ACC112 (cell line): ENCODE results near the gene LRRC61.

Source experiments
- H2AFZ ChIP-seq: fragments of 200-600 bp; sonication (generic); one replicate; pipeline ENCODE4 v1.6.0; 2017; ENCODE audit warnings: antibody characterized with exemption, low read length; ENCODE audit not compliant: unreplicated experiment
- H3K27ac ChIP-seq: fragments of 200-600 bp; sonication (generic); 2 replicates; pipeline ENCODE4 v1.5.1; 2014; ENCODE audit warnings: low read depth, mild to moderate bottlenecking, antibody characterized with exemption, low read length, moderate library complexity
- H3K27me3 ChIP-seq: fragments of 200-600 bp; sonication (generic); 2 replicates; pipeline ENCODE4 v1.6.1; 2014; ENCODE audit warnings: mild to moderate bottlenecking, antibody characterized with exemption, low read length, moderate library complexity, mixed read lengths; ENCODE audit not compliant: insufficient read depth
- H3K36me3 ChIP-seq: fragments of 200-600 bp; sonication (generic); 2 replicates; pipeline ENCODE4 v1.6.1; 2016; ENCODE audit warnings: mild to moderate bottlenecking, antibody characterized with exemption, low read length, moderate library complexity, mixed read lengths; ENCODE audit not compliant: insufficient read depth
- H3K4me1 ChIP-seq: fragments of 200-600 bp; sonication (generic); one replicate; pipeline ENCODE4 v1.6.1; 2016; ENCODE audit warnings: low read length, mixed read lengths; ENCODE audit not compliant: insufficient read depth, unreplicated experiment, control insufficient read depth
- H3K4me3 ChIP-seq: fragments of 200-600 bp; sonication (generic); 2 replicates; pipeline ENCODE4 v1.5.1; 2014; ENCODE audit warnings: mild to moderate bottlenecking, low read depth, low read length
- H3K79me2 ChIP-seq: fragments of 200-600 bp; sonication (generic); one replicate; pipeline ENCODE4 v1.6.0; 2016; ENCODE audit warnings: low read length; ENCODE audit not compliant: control insufficient read depth, unreplicated experiment, insufficient read depth

Gene LRRC61

GRCh38 chr7:150371996-150372270 is 48.8 kb downstream of the LRRC61 start:
- Histone ChIP-seq H3K27me3 (no peaks in the 10 kb centered on the region), H3K27ac (no peak overlapping the region), H2AFZ (no peak overlapping the region), H3K36me3 (no peaks in the 10 kb centered on the region), H3K79me2 (peaks cover 28% of the 10 kb centered on the region), H3K4me3 (no peak overlapping the region), H3K4me1 (peaks cover 10% of the 10 kb centered on the region)

GRCh38 chr7:150372271-150373048 is 49.3 kb downstream of the LRRC61 start:
- Histone ChIP-seq H2AFZ (no peak overlapping the region), H3K36me3 (no peaks in the 10 kb centered on the region), H3K4me1 (peaks cover 10% of the 10 kb centered on the region), H3K79me2 (peaks cover 28% of the 10 kb centered on the region), H3K4me3 (no peak overlapping the region), H3K27ac (no peak overlapping the region), H3K27me3 (no peaks in the 10 kb centered on the region)

GRCh38 chr7:150373049-150373801 is 50.1 kb downstream of the LRRC61 start:
- Histone ChIP-seq H3K27me3 (no peaks in the 10 kb centered on the region), H3K4me1 (peaks cover 15% of the 10 kb centered on the region), H3K36me3 (no peaks in the 10 kb centered on the region), H3K79me2 (peaks cover 28% of the 10 kb centered on the region), H2AFZ (no peak overlapping the region), H3K4me3 (no peak overlapping the region), H3K27ac (no peak overlapping the region)

- no peak overlapping the region for H3K27ac ChIP-seq
- peaks cover 24% of the 10 kb centered on the region for H3K79me2 ChIP-seq
- no peaks in the 10 kb centered on the region for H3K36me3 ChIP-seq
- H3K4me3 ChIP-seq: no peak overlapping the region
- no peak overlapping the region for H2AFZ ChIP-seq
- H3K27me3 ChIP-seq: no peaks in the 10 kb centered on the region
- peaks cover 19% of the 10 kb centered on the region for H3K4me1 ChIP-seq
Observed at GRCh38 chr7:150374026-150374425, 50.9 kb downstream of the LRRC61 start.

- H3K27ac ChIP-seq: no peak overlapping the region
- peaks cover 19% of the 10 kb centered on the region for H3K4me1 ChIP-seq
Observed at GRCh38 chr7:150374472-150374871, 51.3 kb downstream of the LRRC61 start.

GRCh38 chr7:150375662-150376521 is 52.7 kb downstream of the LRRC61 start:
- Histone ChIP-seq H3K27ac (no peak overlapping the region), H3K79me2 (peaks cover 13% of the 10 kb centered on the region), H2AFZ (no peak overlapping the region), H3K4me1 (peaks cover 9% of the 10 kb centered on the region), H3K27me3 (no peaks in the 10 kb centered on the region), H3K4me3 (no peak overlapping the region), H3K36me3 (no peaks in the 10 kb centered on the region)

More at GRCh38 chr7:150374472-150374871, 51.3 kb downstream of the LRRC61 start:
- Histone ChIP-seq H3K27me3 (no peaks in the 10 kb centered on the region), H3K4me3 (no peak overlapping the region), H3K79me2 (peaks cover 20% of the 10 kb centered on the region), H2AFZ (no peak overlapping the region), H3K36me3 (no peaks in the 10 kb centered on the region)

GRCh38 chr7:150376560-150376959 is 53.4 kb downstream of the LRRC61 start:
- Histone ChIP-seq H2AFZ (no peak overlapping the region), H3K27me3 (no peaks in the 10 kb centered on the region), H3K79me2 (peaks cover 7% of the 10 kb centered on the region), H3K36me3 (no peaks in the 10 kb centered on the region), H3K27ac (no peak overlapping the region), H3K4me3 (no peak overlapping the region), H3K4me1 (peaks cover 9% of the 10 kb centered on the region)

GRCh38 chr7:150377196-150377595 is 54.0 kb downstream of the LRRC61 start:
- H3K79me2 ChIP-seq: peaks cover 9% of the 10 kb centered on the region
- H3K4me1 ChIP-seq: peaks cover 9% of the 10 kb centered on the region
- no peak overlapping the region for H3K27ac ChIP-seq

GRCh38 chr7:150377635-150378034 is 54.5 kb downstream of the LRRC61 start:
- Histone ChIP-seq H3K36me3 (no peaks in the 10 kb centered on the region), H3K4me1 (peaks cover 9% of the 10 kb centered on the region), H3K79me2 (peaks cover 10% of the 10 kb centered on the region), H2AFZ (no peak overlapping the region), H3K4me3 (no peak overlapping the region), H3K27ac (no peak overlapping the region), H3K27me3 (no peaks in the 10 kb centered on the region)

More at GRCh38 chr7:150377196-150377595, 54.0 kb downstream of the LRRC61 start:
- H3K4me3 ChIP-seq: no peak overlapping the region
- H3K27me3 ChIP-seq: no peaks in the 10 kb centered on the region
- H2AFZ ChIP-seq: no peak overlapping the region
- no peaks in the 10 kb centered on the region for H3K36me3 ChIP-seq

- H3K27me3 ChIP-seq: no peaks in the 10 kb centered on the region
- H3K36me3 ChIP-seq: no peaks in the 10 kb centered on the region
- H3K4me3 ChIP-seq: peak overlapping the region; percentile 89
- H3K4me1 ChIP-seq: peaks cover 9% of the 10 kb centered on the region
- H3K27ac ChIP-seq: 0 out of 2 replicates have a peak overlapping the region, but pooled peaks have one; percentile 12
- peak overlapping the region; percentile 88 for H2AFZ ChIP-seq
- peaks cover 14% of the 10 kb centered on the region for H3K79me2 ChIP-seq
Observed at GRCh38 chr7:150378115-150378852, 55.1 kb downstream of the LRRC61 start.
